GM21529 (cell line): ENCODE results near the gene KCNAB1.
A peak's percentile ranks its signal among the peaks of the same experiment; 100 is the strongest.

Experiments used
- ATAC-seq: cut with Tn5 transposase; IDR thresholded peaks from one replicate; pipeline ENCODE4 v1.9.1; 2021; ENCODE audit not compliant: unreplicated experiment

KCNAB1 gene

GRCh38 chr3:156527060-156527459, 406.7 kb downstream of the KCNAB1 start:
- ATAC-seq: no peak

DNA sequence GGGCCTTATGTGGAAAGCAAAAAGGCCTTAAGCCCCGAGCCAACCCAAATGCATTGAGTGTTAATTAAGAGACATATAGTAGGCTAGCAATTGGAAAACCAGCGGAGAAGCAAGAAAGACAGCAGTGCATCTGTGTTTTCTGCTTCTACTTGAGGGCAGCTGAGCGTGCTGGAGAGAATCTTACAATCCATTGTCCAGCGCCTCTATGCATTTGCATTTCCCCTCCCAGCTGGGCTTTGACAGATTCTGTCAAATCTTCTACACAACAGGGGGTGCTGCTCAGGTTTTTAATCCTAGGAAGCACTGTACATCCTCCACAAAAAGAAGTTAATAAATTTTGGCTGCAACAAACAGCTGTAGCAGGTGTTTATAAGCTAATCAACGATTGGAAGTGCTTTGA, 410.6 kb downstream of the KCNAB1 start:
- no peak for ATAC-seq

GRCh38 chr3:156532730-156533129, 412.4 kb downstream of the KCNAB1 start:
- ATAC-seq: no peak

DNA sequence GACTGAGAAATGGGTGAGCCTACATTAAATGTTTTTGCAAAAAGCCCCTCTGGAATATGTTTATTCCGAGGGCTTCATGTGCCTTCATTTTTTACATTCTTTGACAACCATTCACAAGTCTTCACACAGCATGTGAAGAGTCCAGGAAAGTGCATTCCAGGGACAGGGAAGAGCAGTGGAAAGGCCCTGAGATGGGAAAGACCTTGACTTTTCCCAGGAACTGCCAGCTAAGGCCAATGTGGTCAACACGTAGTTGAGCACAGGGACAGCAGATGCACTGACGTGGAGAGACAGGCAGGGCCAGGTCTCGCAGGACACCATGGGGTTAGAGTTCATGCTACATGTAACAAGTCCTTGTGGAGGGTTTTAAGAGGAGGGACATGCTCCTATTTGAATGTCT, 412.8 kb downstream of the KCNAB1 start:
- no peak for ATAC-seq

- ATAC-seq: peak; percentile 40
These were observed 414.8 kb downstream of the KCNAB1 start for GRCh38 chr3:156535162-156535627.

DNA sequence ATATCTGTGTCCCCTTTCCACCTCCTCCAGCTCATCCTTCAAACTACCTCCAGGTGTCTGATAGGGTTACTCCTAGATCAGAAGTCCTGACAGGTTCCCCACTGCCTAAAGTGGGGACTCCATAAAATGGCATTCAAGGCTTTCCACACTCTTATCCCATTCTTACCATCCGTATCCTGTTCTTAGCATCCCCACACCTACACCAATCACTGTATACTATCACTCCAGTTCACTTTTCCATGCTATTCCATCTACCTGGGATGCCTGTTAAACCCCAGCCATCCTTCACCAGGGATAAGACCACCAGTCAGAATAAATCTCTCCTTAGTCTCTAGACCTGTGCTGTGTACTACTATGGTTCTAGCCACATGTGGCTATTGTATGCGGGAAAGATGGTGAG, 415.4 kb downstream of the KCNAB1 start:
- ATAC-seq: no peak

DNA sequence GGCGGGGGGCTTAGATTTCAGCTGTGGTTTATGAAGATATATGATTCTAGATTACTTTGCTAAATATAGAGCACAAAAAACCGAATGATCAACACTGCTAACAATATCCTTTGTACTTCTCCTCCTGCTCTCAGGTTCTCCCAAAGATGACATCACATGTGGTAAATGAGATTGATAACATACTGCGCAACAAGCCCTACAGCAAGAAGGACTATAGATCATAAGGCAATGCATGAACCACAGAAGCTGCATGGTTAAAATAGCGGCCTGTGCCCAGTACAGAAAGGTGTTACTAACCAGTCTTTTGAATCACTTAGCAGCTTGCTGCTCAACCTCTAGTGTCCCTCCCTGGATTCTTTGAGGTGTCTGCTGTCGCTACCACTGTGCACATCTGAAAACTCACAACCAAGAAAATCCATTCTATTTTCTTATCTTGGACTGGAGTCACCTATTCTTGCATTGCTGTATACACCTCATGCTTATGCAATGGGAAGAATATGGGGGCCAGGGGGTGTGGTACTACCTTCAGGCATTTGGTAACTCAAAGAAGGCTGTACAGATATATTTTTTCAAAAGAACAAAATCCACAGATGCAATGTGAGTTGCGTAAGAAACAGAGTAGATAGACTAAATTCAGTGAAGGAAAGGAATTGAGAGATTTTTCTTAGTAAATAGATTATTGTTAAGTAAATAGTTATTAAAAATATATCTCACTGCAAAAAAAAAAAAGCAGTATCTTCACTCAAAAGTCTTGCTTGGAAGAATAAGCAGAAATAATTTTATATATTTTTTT, 416.3 kb downstream of the KCNAB1 start:
- ATAC-seq: no peak

- no peak for ATAC-seq
These were observed 418.7 kb downstream of the KCNAB1 start for GRCh38 chr3:156539051-156539450.

GRCh38 chr3:156539802-156540201, 419.4 kb downstream of the KCNAB1 start:
- no peak for ATAC-seq

- no peak for ATAC-seq
These were observed 422.0 kb downstream of the KCNAB1 start for GRCh38 chr3:156542101-156543042.

- no peak for ATAC-seq
These were observed 422.7 kb downstream of the KCNAB1 start for GRCh38 chr3:156543043-156543555.

GRCh38 chr3:156547637-156548036, 427.3 kb downstream of the KCNAB1 start:
- no peak for ATAC-seq

- ATAC-seq: no peak
These were observed 427.8 kb downstream of the KCNAB1 start for GRCh38 chr3:156548041-156548687.

- ATAC-seq: no peak
These were observed 428.5 kb downstream of the KCNAB1 start for GRCh38 chr3:156548902-156549301.

GRCh38 chr3:156551261-156551660, 430.9 kb downstream of the KCNAB1 start:
- no peak for ATAC-seq

DNA sequence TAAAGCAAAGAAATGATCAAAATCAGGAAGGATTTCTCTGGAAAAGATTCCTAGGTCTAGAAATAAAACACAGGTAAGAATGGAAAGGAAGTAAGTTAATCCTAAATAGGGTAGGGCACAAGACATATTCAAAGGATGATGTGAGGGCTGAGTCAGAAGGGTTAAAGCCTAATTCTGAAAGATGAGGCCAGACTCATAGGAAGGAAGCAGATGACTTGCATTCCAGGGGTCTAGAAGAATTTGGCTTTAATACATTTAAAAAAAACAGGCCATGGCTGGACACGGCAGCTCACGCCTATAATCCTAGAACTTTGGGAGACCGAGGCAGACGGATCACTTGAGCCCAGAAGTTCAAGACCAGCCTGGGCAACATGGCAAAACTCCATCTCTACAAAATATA, 431.4 kb downstream of the KCNAB1 start:
- no peak for ATAC-seq

DNA sequence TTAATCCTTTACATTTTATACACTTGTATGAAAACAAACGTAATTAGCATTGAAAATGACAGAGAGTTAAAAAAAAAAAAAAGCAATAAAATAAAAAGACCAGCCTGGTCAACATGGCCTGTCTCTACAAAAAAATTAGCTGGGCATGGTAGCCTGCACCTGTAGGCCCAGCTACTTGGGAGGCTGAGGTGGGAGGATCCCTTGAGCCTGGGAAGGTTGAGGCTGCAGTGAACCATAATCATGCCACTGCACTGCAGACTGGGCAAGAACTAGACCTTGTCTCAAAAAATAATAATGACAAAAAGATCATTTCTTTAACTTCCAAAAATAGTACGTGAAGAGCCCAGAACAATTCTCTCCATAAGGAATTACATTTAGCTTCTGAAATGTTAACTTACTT, 432.6 kb downstream of the KCNAB1 start:
- ATAC-seq: no peak

DNA sequence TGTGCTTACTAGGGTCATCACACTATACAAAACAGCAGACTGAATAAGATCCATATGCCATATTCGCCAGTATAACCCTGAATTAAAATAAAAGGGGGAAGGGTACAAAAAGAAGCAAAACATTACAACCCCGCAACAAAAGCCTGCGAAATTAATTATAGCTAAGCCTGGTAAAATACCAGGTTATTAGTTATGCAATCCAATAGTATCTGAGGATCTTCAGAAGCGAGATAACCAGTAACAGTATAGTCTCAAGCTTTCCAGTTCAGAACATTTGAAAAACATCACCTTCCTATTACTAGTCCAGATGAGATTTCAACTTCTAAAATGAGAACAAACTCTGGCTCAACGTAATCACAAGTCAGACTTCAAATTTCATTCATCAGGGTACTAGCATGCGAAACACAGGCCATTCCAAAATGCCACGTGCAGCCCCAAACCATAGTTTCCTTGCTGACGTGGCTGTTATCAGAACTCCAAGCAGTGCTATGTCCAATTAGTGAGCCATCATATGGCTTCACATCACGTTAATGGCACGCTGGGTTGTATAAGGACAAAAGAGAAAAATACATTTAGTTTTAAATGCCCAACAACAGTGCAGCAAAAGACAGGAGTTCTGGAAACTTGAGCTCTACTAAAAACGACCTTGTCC, 433.5 kb downstream of the KCNAB1 start:
- no peak for ATAC-seq

DNA sequence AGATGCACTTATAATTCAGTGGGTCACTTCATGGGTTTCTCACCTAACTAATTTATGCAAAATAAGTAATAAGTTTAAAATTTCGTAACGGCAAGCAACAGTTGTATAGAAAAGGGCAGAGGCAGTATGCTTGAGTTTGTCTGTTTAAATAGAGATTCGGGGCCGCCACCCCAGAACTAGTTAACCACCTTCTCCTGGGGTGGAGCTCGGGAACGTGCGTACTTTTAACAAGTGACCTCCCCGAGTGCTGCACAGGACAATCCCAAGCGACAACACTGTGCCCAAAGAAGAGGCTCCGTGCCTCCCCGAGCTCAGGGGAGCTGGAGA, 434.1 kb downstream of the KCNAB1 start:
- no peak for ATAC-seq

DNA sequence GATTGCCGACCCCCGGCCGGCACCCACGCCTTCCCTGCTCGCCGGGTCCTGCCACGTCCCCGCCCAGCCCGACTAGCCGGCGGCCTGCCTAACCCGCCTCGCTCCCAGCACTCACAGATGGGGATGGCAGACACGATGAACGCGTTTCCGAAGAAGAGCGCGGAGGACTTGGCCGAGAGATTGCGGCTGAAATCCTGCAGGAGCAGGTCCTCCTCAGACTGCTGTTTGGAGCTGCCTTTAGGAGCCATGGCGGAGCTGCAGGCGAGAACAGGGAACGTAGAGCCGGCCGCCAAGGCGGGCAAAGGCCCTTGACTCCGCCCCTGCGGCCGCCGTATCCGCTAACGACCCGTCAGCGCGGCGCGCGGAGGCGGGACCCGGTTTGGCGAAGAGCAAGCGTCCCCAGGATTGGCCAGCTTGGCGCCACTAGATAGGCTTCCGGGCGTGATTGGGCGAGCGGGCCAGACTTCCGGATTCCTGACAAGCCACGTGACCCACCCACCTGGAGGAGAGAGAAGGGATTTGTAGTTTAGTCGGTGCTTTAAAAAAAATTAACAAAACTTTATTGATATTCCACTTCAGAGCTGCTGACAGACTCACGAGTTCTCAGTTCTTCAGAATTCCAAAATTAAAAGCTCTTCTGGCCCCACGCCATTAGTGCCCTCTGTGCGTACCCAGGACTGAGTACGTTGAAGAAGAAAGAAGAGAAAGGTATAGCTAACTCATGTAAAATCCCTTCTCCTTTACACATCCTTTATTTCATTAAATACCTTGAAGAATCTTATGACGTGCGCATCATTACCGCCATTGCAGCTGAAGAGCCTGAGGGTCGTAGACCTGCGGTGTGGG, 434.7 kb downstream of the KCNAB1 start, which contains the start of gene SSR3:
TSS of gene SSR3 (minus strand) at position 276 of the 846 bp plus-strand sequence. CDS start at position 248, 28 bp downstream.
- peak; percentile 98 for ATAC-seq
